Measurements from ENCODE around the gene HSD11B2.

Gene HSD11B2

GRCh38 chr16:67398546-67399217 is 32.2 kb upstream of the HSD11B2 start:
- POLR2A ChIA-PET = no interaction called here
- H3K4me3 ChIP-seq (ENCODE audit: low read depth, low read length) = no peak overlapping the region
- H3K4me1 ChIP-seq (ENCODE audit: control insufficient read depth, insufficient read depth, low read length) = peaks cover 8% of the 10 kb centered on the region
- no peaks in the 10 kb centered on the region for H3K9me3 ChIP-seq (ENCODE audit: control insufficient read depth, insufficient read depth, low read depth, low read length)
- CTCF ChIA-PET = interaction anchor here (1.0 to 1.3 kb wide), 3 partner anchors 72 to 120 kb away, joined by 3 to 5 read pairs (median 3); partner anchors contain the start of genes KCTD19 and LRRC36
- H3K36me3 ChIP-seq (ENCODE audit: control insufficient read depth in 2 of 2, insufficient read depth in 1 of 2, low read length in 2 of 2) = no peaks in the 10 kb centered on the region
- TF ChIP-seq ZNF175 (tag by site-specific recombination; IDR thresholded peaks at IDR 0.05) (no peak), ZNF692 (tag by site-specific recombination; IDR thresholded peaks at IDR 0.05) (no peak), ZNF629 (tag by site-specific recombination; IDR thresholded peaks at IDR 0.05) (no peak), ZNF449 (tag by site-specific recombination; IDR thresholded peaks at IDR 0.05) (no peak), ZBTB20 (tag by site-specific recombination; IDR thresholded peaks at IDR 0.05) (no peak), RBAK (tag by site-specific recombination; IDR thresholded peaks at IDR 0.05) (no peak), ZFP37 (tag by site-specific recombination; IDR thresholded peaks at IDR 0.05) (no peak), ZNF184 (tag by site-specific recombination; IDR thresholded peaks at IDR 0.05) (no peak), ZNF530 (tag by site-specific recombination; IDR thresholded peaks at IDR 0.05; ENCODE audit: low read depth) (no peak), ZNF639 (tag by site-specific recombination; IDR thresholded peaks at IDR 0.05) (no peak), ZNF548 (tag by site-specific recombination; IDR thresholded peaks at IDR 0.05) (no peak), PRDM10 (tag by site-specific recombination; IDR thresholded peaks at IDR 0.05) (no peak), ZNF2 (tag by site-specific recombination; IDR thresholded peaks at IDR 0.05) (no peak), ZNF777 (tag by site-specific recombination; IDR thresholded peaks at IDR 0.05; ENCODE audit: borderline replicate concordance) (no peak)
- H3K27ac ChIP-seq (ENCODE audit: extremely low read depth, low read depth, low read length) = no peak overlapping the region

- H3K4me1 ChIP-seq (ENCODE audit: control insufficient read depth, insufficient read depth, low read length) = peaks cover 8% of the 10 kb centered on the region
- H3K9me3 ChIP-seq (ENCODE audit: control insufficient read depth, insufficient read depth, low read depth, low read length) = no peaks in the 10 kb centered on the region
- ChIA-PET CTCF (interaction anchor here (0.7 to 1.3 kb wide), 4 partner anchors 66 to 121 kb away, joined by 3 to 5 read pairs (median 3); partner anchors contain the start of genes KCTD19 and LRRC36), POLR2A (no interaction called here)
- TF ChIP-seq ZSCAN5A (tag by site-specific recombination; IDR thresholded peaks at IDR 0.05) (no peak), SCRT2 (tag by site-specific recombination; IDR thresholded peaks at IDR 0.05) (peak; percentile 73), ZNF302 (tag by site-specific recombination; IDR thresholded peaks at IDR 0.05; ENCODE audit: low read depth) (no peak)
- no peak overlapping the region for H3K4me3 ChIP-seq (ENCODE audit: low read depth, low read length)
- no peak overlapping the region for H3K27ac ChIP-seq (ENCODE audit: extremely low read depth, low read depth, low read length)
- no peaks in the 10 kb centered on the region for H3K36me3 ChIP-seq (ENCODE audit: control insufficient read depth in 2 of 2, insufficient read depth in 1 of 2, low read length in 2 of 2)
Measured at GRCh38 chr16:67399218-67399733, 31.6 kb upstream of the HSD11B2 start.

Measured in HEK293 (cell line).